Measurements from ENCODE around the gene FOXP3. TPM values are rescaled to one million over a fixed set of nuclear protein-coding genes. Genes with fewer than 3 reads are reported as not detected.
"Not testable (repeated sequence)": the region's sequence is repeated elsewhere in the genome, so short reads cannot be mapped to it uniquely, and the experiment has no call there.

The FOXP3 gene
- total RNA-seq, 2 donors from 2014 or later: 0.21 to 0.30 TPM

DNA sequence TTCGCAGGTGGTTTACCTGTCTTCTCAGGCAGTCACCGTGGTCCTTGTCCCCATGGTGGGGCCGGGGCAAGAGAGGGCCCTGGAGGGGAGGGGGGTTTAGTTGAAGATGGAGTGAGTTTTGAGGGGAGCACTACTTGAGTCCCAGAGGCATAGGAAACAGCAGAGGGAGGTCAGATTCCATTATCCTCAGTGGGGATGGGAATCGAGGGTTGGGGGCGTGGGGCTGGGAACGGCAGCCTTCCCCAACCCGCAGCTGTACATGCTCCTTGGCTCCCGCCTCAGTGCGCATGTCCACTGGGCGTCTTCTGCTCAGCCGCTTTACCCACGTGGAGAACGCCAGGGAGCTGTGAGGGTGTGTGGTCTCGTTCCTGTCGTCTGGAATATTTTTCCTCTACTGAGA lies 38.8 kb upstream of the FOXP3 start, which contains the start of gene GAGE10:
GAGE10 (plus strand) TSS at position 301 of the 400 bp plus-strand sequence. CDS start 1,214 bp downstream, outside the sequence.
- H3K27me3 ChIP-seq: no peaks in the 10 kb centered on the region
- TF ChIP-seq, protein P1, sequence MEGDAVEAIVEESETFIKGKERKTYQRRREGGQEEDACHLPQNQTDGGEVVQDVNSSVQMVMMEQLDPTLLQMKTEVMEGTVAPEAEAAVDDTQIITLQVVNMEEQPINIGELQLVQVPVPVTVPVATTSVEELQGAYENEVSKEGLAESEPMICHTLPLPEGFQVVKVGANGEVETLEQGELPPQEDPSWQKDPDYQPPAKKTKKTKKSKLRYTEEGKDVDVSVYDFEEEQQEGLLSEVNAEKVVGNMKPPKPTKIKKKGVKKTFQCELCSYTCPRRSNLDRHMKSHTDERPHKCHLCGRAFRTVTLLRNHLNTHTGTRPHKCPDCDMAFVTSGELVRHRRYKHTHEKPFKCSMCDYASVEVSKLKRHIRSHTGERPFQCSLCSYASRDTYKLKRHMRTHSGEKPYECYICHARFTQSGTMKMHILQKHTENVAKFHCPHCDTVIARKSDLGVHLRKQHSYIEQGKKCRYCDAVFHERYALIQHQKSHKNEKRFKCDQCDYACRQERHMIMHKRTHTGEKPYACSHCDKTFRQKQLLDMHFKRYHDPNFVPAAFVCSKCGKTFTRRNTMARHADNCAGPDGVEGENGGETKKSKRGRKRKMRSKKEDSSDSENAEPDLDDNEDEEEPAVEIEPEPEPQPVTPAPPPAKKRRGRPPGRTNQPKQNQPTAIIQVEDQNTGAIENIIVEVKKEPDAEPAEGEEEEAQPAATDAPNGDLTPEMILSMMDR (IDR thresholded peaks at IDR 0.05): no peak
- DNase-seq: no peak
- H3K4me1 ChIP-seq: no peaks in the 10 kb centered on the region
- no peaks in the 10 kb centered on the region for H3K9me3 ChIP-seq
- no peaks in the 10 kb centered on the region for H3K36me3 ChIP-seq
- intact Hi-C loops (cut with DNase I): no loop called here
- no peak within 1 kb of the TSS for H3K4me3 ChIP-seq
- no peak within 1 kb of the TSS for H3K9ac ChIP-seq (ENCODE audit: low read depth in 2 of 2, low read length in 2 of 2)
- no peak within 1 kb of the TSS for H3K27ac ChIP-seq

DNA sequence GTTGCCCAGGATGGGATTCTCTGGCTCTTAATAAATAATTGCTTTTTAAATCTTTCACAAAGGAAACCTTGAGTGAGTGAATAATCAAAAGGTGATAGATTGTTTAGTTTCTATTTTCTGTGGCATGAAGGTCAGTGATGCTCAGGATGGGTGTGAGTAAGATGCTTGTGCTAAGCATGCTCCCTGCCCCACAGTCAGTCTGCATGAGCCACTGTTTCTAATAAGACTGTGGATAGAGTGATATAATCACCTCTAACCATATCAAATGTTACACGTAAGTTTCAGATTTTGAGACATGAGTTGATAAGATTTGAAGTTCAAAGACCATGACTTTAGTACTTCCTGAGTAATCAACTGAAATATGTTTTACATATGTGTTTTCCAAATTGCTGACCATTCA lies 36.2 kb upstream of the FOXP3 start:
- Histone ChIP-seq H3K4me3 (no peak overlapping the region), H3K36me3 (no peaks in the 10 kb centered on the region), H3K9me3 (no peaks in the 10 kb centered on the region), H3K27me3 (no peaks in the 10 kb centered on the region), H3K27ac (no peak overlapping the region), H3K9ac (ENCODE audit: low read depth in 2 of 2, low read length in 2 of 2) (no peak overlapping the region), H3K4me1 (no peaks in the 10 kb centered on the region)
- intact Hi-C loops (cut with DNase I): no loop called here
- DNase-seq: no peak
- TF ChIP-seq, protein P1 (IDR thresholded peaks at IDR 0.05): no peak

DNA sequence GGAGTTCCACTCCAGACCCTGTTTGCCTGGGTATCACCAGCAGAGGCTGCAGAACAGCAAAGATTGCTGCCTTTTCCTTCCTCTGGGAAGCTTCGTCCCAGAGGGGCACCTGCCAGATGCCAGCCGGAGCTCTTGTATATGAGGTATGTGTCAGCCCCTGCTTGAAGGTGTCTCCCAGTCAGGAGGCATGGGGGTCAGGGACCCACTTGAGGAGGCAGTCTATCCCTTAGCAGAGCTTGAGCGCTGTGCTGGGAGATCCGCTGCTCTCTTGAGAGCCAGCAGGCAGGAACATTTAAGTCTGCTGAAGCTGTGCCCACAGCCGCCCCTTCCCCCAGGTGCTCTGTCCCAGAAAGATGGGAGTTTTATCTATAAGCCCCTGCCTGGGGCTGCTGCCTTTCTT lies 34.8 kb upstream of the FOXP3 start:
- intact Hi-C loops (cut with DNase I); H3K4me3 ChIP-seq; H3K36me3 ChIP-seq; H3K4me1 ChIP-seq; H3K27ac ChIP-seq; H3K27me3 ChIP-seq; H3K9me3 ChIP-seq; DNase-seq; H3K9ac ChIP-seq (ENCODE audit: low read depth in 2 of 2, low read length in 2 of 2): not testable (repeated sequence)

DNA sequence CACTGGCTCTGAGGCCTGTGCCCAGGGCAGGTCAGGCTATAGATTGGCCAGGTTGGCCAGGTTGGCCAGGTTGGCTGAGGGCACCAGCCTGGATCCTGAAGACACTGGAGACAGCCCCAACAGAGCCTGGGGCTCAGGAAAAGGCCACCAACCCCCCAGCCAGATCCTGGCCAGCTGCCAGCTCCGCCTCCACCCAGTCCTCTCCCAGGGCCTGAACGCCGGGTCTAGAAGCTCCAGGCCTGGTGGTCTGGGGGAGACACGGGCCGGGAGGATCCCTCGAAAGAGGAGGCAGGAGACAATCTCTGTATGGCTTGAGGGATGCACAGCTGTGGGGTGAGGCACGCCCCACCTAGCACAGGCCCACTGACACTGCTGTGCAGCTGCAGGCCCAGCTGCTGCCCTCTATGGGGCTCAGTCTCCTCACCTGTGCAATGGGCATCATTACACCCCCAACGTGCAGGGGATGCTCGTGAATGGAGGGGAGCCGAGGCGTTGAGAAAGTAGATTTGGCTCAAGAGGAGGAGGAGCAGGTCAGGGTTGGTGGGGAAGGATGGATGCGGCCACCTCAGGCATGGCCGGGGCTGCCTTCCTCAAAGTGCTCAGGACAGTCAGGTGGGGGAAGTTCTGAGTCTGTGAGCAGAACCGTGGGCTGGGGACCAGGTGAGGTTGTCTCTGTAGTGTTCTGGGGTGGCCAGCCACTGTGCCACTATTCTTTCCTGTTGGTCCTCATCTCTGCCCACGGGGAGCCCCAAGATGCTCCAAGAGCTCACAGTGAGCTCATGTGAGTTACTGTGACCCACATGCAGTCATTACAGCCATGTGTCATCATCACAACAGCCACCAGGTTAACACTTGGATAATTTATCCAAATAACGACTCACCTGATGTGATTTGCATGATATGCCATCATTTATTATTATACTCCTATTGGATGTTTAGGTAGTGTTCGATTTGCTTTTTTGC lies 28.2 kb upstream of the FOXP3 start:
- TF ChIP-seq, protein P1 (IDR thresholded peaks at IDR 0.05): no peak
- intact Hi-C loops (cut with DNase I): loop anchor here (5.0 kb wide), 1 partner anchor 460 kb away; no protein-coding TSS in a partner anchor
- Histone ChIP-seq H3K4me1 (no peaks in the 10 kb centered on the region), H3K9me3 (no peaks in the 10 kb centered on the region), H3K4me3 (no peak overlapping the region), H3K27ac (no peak overlapping the region), H3K36me3 (no peaks in the 10 kb centered on the region), H3K9ac (ENCODE audit: low read depth in 2 of 2, low read length in 2 of 2) (no peak overlapping the region), H3K27me3 (no peaks in the 10 kb centered on the region)
- DNase-seq: no peak

DNA sequence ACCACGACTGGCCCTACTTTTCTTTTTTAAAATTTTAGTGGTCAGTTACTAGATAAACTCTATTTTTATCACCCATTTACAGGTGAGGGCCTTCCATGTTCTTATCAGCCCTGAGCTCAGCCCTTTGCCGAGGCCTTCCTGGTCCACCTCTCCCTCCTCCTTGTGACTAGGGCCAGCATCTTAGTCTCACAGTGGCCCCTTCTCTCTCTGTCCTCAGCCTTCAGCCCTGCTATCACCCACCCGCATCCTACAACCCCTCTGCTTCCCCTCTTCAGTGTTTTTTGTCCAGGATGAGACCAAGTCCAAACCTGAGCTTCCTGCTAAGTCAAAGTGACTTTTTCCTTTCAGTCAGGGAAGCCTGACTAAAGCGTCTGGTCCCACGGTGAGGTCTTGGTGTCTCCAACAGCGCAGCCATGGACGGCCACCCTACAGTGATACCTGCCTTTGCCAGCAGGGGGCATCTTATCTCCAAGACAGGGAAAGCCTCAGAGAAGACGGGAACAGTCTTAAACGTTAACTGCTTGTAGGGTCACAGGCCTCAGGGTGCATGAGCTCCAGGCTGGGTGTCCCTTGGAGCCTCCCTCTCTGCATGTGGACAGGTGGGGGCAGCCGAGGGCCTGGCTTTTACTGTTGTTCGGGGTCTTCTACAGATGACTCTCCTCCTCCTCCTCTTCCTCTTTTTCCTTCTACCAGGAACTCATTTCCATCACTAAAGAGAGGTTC lies 27.3 kb upstream of the FOXP3 start:
- intact Hi-C loops (cut with DNase I): loop anchor here (5.0 kb wide), 1 partner anchor 461 kb away; no protein-coding TSS in a partner anchor
- no peaks in the 10 kb centered on the region for H3K27me3 ChIP-seq
- no peaks in the 10 kb centered on the region for H3K9me3 ChIP-seq
- TF ChIP-seq, protein P1 (IDR thresholded peaks at IDR 0.05): peak; percentile 63
- no peaks in the 10 kb centered on the region for H3K4me1 ChIP-seq
- peak; percentile 67 for DNase-seq
- H3K4me3 ChIP-seq: no peak overlapping the region
- H3K9ac ChIP-seq (ENCODE audit: low read depth in 2 of 2, low read length in 2 of 2): no peak overlapping the region
- no peak overlapping the region for H3K27ac ChIP-seq
- H3K36me3 ChIP-seq: no peaks in the 10 kb centered on the region
